OCI-LY3 (cell line): ENCODE measurements around the gene EIPR1.

Experiments
- EZH2phosphoT487 ChIP-seq: fragments of 200-600 bp; shearing (Covaris generic); IDR thresholded peaks from 2 replicates; pipeline ENCODE4 v1.6.1; 2018; ENCODE audit warnings: antibody characterized with exemption, mixed run types, low read depth
- TF ChIP-seq, protein P1 (sequence below): fragments of 200-600, 300-600 bp; sonication (generic); IDR thresholded peaks from 2 replicates; pipeline ENCODE4 v1.5.1; 2014; ENCODE audit warnings: antibody characterized with exemption, low read length, low read depth

- TF ChIP-seq, protein P1, sequence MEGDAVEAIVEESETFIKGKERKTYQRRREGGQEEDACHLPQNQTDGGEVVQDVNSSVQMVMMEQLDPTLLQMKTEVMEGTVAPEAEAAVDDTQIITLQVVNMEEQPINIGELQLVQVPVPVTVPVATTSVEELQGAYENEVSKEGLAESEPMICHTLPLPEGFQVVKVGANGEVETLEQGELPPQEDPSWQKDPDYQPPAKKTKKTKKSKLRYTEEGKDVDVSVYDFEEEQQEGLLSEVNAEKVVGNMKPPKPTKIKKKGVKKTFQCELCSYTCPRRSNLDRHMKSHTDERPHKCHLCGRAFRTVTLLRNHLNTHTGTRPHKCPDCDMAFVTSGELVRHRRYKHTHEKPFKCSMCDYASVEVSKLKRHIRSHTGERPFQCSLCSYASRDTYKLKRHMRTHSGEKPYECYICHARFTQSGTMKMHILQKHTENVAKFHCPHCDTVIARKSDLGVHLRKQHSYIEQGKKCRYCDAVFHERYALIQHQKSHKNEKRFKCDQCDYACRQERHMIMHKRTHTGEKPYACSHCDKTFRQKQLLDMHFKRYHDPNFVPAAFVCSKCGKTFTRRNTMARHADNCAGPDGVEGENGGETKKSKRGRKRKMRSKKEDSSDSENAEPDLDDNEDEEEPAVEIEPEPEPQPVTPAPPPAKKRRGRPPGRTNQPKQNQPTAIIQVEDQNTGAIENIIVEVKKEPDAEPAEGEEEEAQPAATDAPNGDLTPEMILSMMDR: no peak
- TF ChIP-seq EZH2phosphoT487: no peak
Measured at GRCh38 chr2:3323360-3324035, 54.1 kb downstream of the EIPR1 start.
